HepG2 (cell line): Measurements from ENCODE around the gene SIRPA. TPM values are rescaled to one million over a fixed set of nuclear protein-coding genes. Genes with fewer than 3 reads are reported as not detected.

Source experiments
- ATRX ChIP-seq: sonication (generic); formaldehyde crosslinking; IDR thresholded peaks from 2 replicates; pipeline ENCODE4 v1.4.0; 2020; ENCODE audit warnings: missing genetic modification reagents, borderline replicate concordance
- CBX1 ChIP-seq: IDR thresholded peaks from one replicate; pipeline ENCODE4 v1.6.1; 2016; ENCODE audit warnings: antibody characterized with exemption, low read depth
- ESRRA ChIP-seq: sonication (generic); formaldehyde crosslinking; IDR thresholded peaks from 2 replicates; pipeline ENCODE4 v1.5.1; 2020; ENCODE audit warnings: mild to moderate bottlenecking, low read depth, missing genetic modification reagents
- FOXK2 ChIP-seq: fragments of 450-650 bp; IDR thresholded peaks from 2 replicates; pipeline ENCODE4 v1.6.1; 2016
- GATAD2A ChIP-seq: IDR thresholded peaks from 2 replicates; pipeline ENCODE4 v1.6.1; 2016
- GPN1 ChIP-seq: sonication (generic); formaldehyde crosslinking; IDR thresholded peaks from 2 replicates; pipeline ENCODE4 v1.5.1; 2020; ENCODE audit warnings: missing genetic modification reagents, borderline replicate concordance
- JUND ChIP-seq: sonication (generic); formaldehyde crosslinking; IDR thresholded peaks from 2 replicates; pipeline ENCODE4 v1.8.0; 2022; ENCODE audit warnings: mild to moderate bottlenecking, missing genetic modification reagents
- MED13 ChIP-seq: sonication (generic); formaldehyde crosslinking; IDR thresholded peaks from 2 replicates; pipeline ENCODE4 v1.5.0; 2020; ENCODE audit warnings: missing genetic modification reagents
- MED8 ChIP-seq: sonication (generic); formaldehyde crosslinking; IDR thresholded peaks from 2 replicates; pipeline ENCODE4 v1.8.1; 2023; ENCODE audit warnings: mild to moderate bottlenecking, missing genetic modification reagents; ENCODE audit not compliant: insufficient replicate concordance
- MIXL1 ChIP-seq: IDR thresholded peaks from 2 replicates; pipeline ENCODE4 v1.6.1; 2016
- RAD51 ChIP-seq: fragments of 450-650 bp; IDR thresholded peaks from 2 replicates; pipeline ENCODE4 v1.6.1; 2016; ENCODE audit warnings: borderline replicate concordance
- REPIN1 ChIP-seq: sonication (generic); formaldehyde crosslinking; IDR thresholded peaks from 2 replicates; pipeline ENCODE4 v1.8.0; 2022; ENCODE audit warnings: missing genetic modification reagents, low read depth, mild to moderate bottlenecking, borderline replicate concordance
- THAP11 ChIP-seq: IDR thresholded peaks from 2 replicates; pipeline ENCODE4 v1.6.1; 2016; ENCODE audit warnings: missing biosample characterization, missing genetic modification reagents
- ZKSCAN5 ChIP-seq: sonication (generic); formaldehyde crosslinking; IDR thresholded peaks from 2 replicates; pipeline ENCODE4 v1.5.1; 2020; ENCODE audit warnings: mild to moderate bottlenecking, missing genetic modification reagents
- ZMYM3 ChIP-seq: sonication (generic); formaldehyde crosslinking; IDR thresholded peaks from 2 replicates; pipeline ENCODE4 v1.5.1; 2020; ENCODE audit warnings: mild to moderate bottlenecking, missing genetic modification reagents
- ZNF124 ChIP-seq: sonication (generic); formaldehyde crosslinking; IDR thresholded peaks from 2 replicates; pipeline ENCODE4 v1.4.0; 2020; ENCODE audit warnings: missing genetic modification reagents
- ZNF160 ChIP-seq: sonication (generic); formaldehyde crosslinking; IDR thresholded peaks from 2 replicates; pipeline ENCODE4 v1.8.0; 2022; ENCODE audit warnings: mild to moderate bottlenecking, inconsistent platforms, missing genetic modification reagents
- ZNF30 ChIP-seq: sonication (generic); formaldehyde crosslinking; IDR thresholded peaks from 2 replicates; pipeline ENCODE4 v1.5.0; 2020; ENCODE audit warnings: mild to moderate bottlenecking, missing genetic modification reagents
- ZNF343 ChIP-seq: sonication (generic); formaldehyde crosslinking; IDR thresholded peaks from 2 replicates; pipeline ENCODE4 v1.4.0; 2020; ENCODE audit warnings: mild to moderate bottlenecking, missing genetic modification reagents
- ZNF354B ChIP-seq: sonication (generic); formaldehyde crosslinking; IDR thresholded peaks from 2 replicates; pipeline ENCODE4 v1.8.0; 2022; ENCODE audit warnings: mild to moderate bottlenecking, missing genetic modification reagents
- ZNF367 ChIP-seq: sonication (generic); formaldehyde crosslinking; IDR thresholded peaks from 2 replicates; pipeline ENCODE4 v1.4.0; 2020; ENCODE audit warnings: missing genetic modification reagents, borderline replicate concordance
- ZNF678 ChIP-seq: sonication (generic); formaldehyde crosslinking; IDR thresholded peaks from 2 replicates; pipeline ENCODE4 v1.4.0; 2020; ENCODE audit warnings: mild to moderate bottlenecking, missing genetic modification reagents
- ZNF720 ChIP-seq: sonication (generic); formaldehyde crosslinking; IDR thresholded peaks from 2 replicates; pipeline ENCODE4 v1.4.0; 2020; ENCODE audit warnings: missing genetic modification reagents
- ZNF800 ChIP-seq: sonication (generic); formaldehyde crosslinking; IDR thresholded peaks from 2 replicates; pipeline ENCODE4 v1.4.0; 2020; ENCODE audit warnings: missing genetic modification reagents
- ZNF839 ChIP-seq: sonication (generic); formaldehyde crosslinking; IDR thresholded peaks from 2 replicates; pipeline ENCODE4 v1.4.0; 2020; ENCODE audit warnings: missing genetic modification reagents, mild to moderate bottlenecking, borderline replicate concordance
- ZNF879 ChIP-seq: sonication (generic); formaldehyde crosslinking; IDR thresholded peaks from 2 replicates; pipeline ENCODE4 v1.8.1; 2023; ENCODE audit warnings: missing genetic modification reagents
- ZSCAN30 ChIP-seq: sonication (generic); formaldehyde crosslinking; IDR thresholded peaks from 2 replicates; pipeline ENCODE4 v1.5.0; 2020; ENCODE audit warnings: mild to moderate bottlenecking, missing genetic modification reagents
- polyA plus RNA-seq, 8 experiments: library from polyadenylated mRNA; depleted of rRNA in 3 of 8; stranded (reverse) in 7 of 8; unstranded in 1 of 8; fragments of >200 nt; fragmentation: Illumina TruSeq in 4 of 8; extraction: Trizol in 4 of 8; gene quantifications; 2 replicates each; pipeline versions ENCODE4 v1.2.1 to v1.2.3, GENCODE V29; 2011 to 2016; ENCODE audit warnings: low read depth in 4 of 8, missing spikeins in 1 of 8, mixed read lengths in 1 of 8; ENCODE audit not compliant: insufficient read depth in 1 of 8
- total RNA-seq, 5 experiments: library from RNA; depleted of rRNA; stranded (reverse); fragments of >200 nt; fragmentation: Illumina TruSeq; extraction: Trizol; gene quantifications; 2 replicates each; pipeline ENCODE4 v1.2.3, GENCODE V29; 2016; ENCODE audit warnings: low read depth in 1 of 5
- TF ChIP-seq, protein P1 (sequence below): sonication (generic); formaldehyde crosslinking; IDR thresholded peaks from 2 replicates; pipeline ENCODE4 v1.5.1; 2020; ENCODE audit warnings: mild to moderate bottlenecking, missing genetic modification reagents, borderline replicate concordance

Gene SIRPA
- total and polyA plus RNA-seq, 2 of the 13 experiments (the other 11 are each of a cell fraction or from before 2014, with no cell fraction given), result 7.2 to 17.6 TPM

DNA sequence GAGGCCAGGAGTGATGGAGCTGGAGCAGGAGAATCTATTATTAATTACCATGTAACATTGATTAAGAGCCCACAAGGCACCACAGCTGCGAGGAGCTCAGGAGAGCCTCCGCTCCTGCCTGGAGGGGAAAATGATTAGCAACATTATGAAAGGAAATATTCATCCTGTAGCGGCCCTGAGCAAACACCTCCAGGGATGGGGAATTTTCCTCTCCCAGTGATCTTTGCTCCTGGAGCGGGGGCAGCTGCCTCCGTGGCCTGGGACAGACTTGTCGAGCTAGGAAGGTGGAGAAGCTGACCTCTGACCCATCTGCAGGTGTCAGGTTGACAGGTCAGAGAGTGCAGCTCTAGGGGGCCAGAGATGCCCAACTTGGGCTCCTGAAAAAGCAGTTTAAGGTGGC, 40.1 kb upstream of the SIRPA start (continued):
- TF ChIP-seq, protein P1, sequence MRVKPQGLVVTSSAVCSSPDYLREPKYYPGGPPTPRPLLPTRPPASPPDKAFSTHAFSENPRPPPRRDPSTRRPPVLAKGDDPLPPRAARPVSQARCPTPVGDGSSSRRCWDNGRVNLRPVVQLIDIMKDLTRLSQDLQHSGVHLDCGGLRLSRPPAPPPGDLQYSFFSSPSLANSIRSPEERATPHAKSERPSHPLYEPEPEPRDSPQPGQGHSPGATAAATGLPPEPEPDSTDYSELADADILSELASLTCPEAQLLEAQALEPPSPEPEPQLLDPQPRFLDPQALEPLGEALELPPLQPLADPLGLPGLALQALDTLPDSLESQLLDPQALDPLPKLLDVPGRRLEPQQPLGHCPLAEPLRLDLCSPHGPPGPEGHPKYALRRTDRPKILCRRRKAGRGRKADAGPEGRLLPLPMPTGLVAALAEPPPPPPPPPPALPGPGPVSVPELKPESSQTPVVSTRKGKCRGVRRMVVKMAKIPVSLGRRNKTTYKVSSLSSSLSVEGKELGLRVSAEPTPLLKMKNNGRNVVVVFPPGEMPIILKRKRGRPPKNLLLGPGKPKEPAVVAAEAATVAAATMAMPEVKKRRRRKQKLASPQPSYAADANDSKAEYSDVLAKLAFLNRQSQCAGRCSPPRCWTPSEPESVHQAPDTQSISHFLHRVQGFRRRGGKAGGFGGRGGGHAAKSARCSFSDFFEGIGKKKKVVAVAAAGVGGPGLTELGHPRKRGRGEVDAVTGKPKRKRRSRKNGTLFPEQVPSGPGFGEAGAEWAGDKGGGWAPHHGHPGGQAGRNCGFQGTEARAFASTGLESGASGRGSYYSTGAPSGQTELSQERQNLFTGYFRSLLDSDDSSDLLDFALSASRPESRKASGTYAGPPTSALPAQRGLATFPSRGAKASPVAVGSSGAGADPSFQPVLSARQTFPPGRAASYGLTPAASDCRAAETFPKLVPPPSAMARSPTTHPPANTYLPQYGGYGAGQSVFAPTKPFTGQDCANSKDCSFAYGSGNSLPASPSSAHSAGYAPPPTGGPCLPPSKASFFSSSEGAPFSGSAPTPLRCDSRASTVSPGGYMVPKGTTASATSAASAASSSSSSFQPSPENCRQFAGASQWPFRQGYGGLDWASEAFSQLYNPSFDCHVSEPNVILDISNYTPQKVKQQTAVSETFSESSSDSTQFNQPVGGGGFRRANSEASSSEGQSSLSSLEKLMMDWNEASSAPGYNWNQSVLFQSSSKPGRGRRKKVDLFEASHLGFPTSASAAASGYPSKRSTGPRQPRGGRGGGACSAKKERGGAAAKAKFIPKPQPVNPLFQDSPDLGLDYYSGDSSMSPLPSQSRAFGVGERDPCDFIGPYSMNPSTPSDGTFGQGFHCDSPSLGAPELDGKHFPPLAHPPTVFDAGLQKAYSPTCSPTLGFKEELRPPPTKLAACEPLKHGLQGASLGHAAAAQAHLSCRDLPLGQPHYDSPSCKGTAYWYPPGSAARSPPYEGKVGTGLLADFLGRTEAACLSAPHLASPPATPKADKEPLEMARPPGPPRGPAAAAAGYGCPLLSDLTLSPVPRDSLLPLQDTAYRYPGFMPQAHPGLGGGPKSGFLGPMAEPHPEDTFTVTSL (CRISPR knock-in tag), result 0 out of 2 replicates have a peak, but pooled peaks have one; percentile 29
- TF ChIP-seq ZNF124 (0 out of 2 replicates have a peak, but pooled peaks have one; percentile 44), MED8 (CRISPR knock-in tag) (no peak), GPN1 (CRISPR knock-in tag) (no peak), ZNF800 (CRISPR knock-in tag) (no peak), ZNF160 (CRISPR knock-in tag) (no peak), ZMYM3 (CRISPR knock-in tag) (no peak), GATAD2A (CRISPR knock-in tag) (peak; percentile 78), FOXK2 (no peak), RAD51 (no peak), ZNF678 (CRISPR knock-in tag) (no peak), ZNF343 (no peak), MIXL1 (CRISPR knock-in tag) (no peak), ZNF30 (CRISPR knock-in tag) (no peak), ATRX (no peak), CBX1 (no peak), ZNF879 (CRISPR knock-in tag) (no peak), ZNF354B (CRISPR knock-in tag) (no peak), THAP11 (CRISPR knock-in tag) (0 out of 2 replicates have a peak, but pooled peaks have one; percentile 13), REPIN1 (CRISPR knock-in tag) (peak; percentile 51; the same call in 1 of the 2 replicates), MED13 (CRISPR knock-in tag) (no peak), ZNF367 (CRISPR knock-in tag) (no peak), ZNF839 (CRISPR knock-in tag) (no peak), ESRRA (no peak), ZKSCAN5 (CRISPR knock-in tag) (no peak), JUND (CRISPR knock-in tag) (no peak), ZNF720 (CRISPR knock-in tag) (0 out of 2 replicates have a peak, but pooled peaks have one; percentile 21), ZSCAN30 (CRISPR knock-in tag) (no peak)
